SU-DHL-6 (cell line): Measurements from ENCODE around the gene ERVW-1.

Experiments used
- EZH2phosphoT487 ChIP-seq: fragments of 200-600 bp; sonication (generic), shearing (Covaris generic); conservative IDR thresholded peaks from 2 replicates; pipeline ENCODE4 v1.6.1; 2018; ENCODE audit warnings: mild to moderate bottlenecking, antibody characterized with exemption, low read length, moderate library complexity, mixed read lengths
- TF ChIP-seq, protein P1 (sequence below): fragments of 200-600 bp; sonication (generic); IDR thresholded peaks from one replicate; pipeline ENCODE4 v1.5.1; 2017; ENCODE audit warnings: antibody characterized with exemption, mild to moderate bottlenecking, low read length, moderate library complexity; ENCODE audit not compliant: insufficient read depth, poor library complexity, severe bottlenecking

DNA sequence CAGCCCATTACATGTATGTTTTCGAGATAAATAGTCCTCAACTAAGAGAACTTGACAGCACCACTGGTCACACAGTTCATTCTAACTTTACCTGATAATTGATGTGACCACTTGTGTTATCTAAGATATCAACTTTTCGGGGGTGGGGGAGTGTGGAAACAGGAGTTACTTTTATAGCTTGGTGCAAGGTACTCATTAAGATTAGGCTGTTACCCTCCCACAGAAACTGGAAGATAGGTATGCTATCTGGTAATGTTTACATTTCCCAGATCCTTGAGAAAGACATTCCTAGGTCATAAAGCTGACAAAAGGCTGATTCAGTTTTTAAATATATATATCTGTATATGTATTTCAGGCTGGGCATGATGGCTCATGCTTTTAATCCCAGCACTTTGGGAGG lies 11.1 kb downstream of the ERVW-1 start:
- TF ChIP-seq, protein P1, sequence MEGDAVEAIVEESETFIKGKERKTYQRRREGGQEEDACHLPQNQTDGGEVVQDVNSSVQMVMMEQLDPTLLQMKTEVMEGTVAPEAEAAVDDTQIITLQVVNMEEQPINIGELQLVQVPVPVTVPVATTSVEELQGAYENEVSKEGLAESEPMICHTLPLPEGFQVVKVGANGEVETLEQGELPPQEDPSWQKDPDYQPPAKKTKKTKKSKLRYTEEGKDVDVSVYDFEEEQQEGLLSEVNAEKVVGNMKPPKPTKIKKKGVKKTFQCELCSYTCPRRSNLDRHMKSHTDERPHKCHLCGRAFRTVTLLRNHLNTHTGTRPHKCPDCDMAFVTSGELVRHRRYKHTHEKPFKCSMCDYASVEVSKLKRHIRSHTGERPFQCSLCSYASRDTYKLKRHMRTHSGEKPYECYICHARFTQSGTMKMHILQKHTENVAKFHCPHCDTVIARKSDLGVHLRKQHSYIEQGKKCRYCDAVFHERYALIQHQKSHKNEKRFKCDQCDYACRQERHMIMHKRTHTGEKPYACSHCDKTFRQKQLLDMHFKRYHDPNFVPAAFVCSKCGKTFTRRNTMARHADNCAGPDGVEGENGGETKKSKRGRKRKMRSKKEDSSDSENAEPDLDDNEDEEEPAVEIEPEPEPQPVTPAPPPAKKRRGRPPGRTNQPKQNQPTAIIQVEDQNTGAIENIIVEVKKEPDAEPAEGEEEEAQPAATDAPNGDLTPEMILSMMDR = no peak
- TF ChIP-seq EZH2phosphoT487 = no peak
